OCI-LY3 (cell line): ENCODE data around the gene UNC93A.

Source experiments
- EZH2phosphoT487 ChIP-seq: fragments of 200-600 bp; shearing (Covaris generic); IDR thresholded peaks from 2 replicates; pipeline ENCODE4 v1.6.1; 2018; ENCODE audit warnings: antibody characterized with exemption, mixed run types, low read depth
- TF ChIP-seq, protein P1 (sequence below): fragments of 200-600, 300-600 bp; sonication (generic); IDR thresholded peaks from 2 replicates; pipeline ENCODE4 v1.5.1; 2014; ENCODE audit warnings: antibody characterized with exemption, low read length, low read depth

DNA sequence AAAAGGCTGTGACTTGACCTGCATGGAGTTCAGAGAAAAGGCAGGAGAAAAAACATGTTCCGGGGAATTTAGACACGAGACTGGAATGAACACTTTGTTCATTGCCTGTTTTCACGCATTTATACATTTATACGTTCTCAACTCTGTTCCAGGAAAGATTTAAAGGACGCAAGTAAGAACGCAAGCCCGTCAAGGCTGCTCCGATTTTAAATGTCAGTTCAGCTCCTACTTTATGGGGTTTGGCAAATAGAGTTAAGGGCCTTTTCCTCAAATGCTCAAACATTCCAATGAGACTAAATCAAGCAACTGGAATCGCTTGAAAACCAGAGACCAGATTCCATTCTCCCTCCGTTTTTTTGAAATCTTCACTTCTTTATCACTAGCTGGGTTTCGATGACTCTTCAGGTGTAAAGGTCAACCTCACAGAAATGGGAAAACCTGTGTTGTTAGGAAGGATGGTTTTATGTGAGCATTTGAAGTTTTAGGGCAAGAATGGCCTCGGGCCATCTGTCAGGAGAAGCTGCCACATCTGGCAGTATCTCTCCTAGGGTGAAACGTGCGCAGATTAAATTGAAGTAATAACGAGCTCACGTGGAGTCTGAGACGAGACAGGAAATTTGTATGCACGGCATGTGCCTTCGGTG, 58.6 kb downstream of the UNC93A start:
- TF ChIP-seq, protein P1, sequence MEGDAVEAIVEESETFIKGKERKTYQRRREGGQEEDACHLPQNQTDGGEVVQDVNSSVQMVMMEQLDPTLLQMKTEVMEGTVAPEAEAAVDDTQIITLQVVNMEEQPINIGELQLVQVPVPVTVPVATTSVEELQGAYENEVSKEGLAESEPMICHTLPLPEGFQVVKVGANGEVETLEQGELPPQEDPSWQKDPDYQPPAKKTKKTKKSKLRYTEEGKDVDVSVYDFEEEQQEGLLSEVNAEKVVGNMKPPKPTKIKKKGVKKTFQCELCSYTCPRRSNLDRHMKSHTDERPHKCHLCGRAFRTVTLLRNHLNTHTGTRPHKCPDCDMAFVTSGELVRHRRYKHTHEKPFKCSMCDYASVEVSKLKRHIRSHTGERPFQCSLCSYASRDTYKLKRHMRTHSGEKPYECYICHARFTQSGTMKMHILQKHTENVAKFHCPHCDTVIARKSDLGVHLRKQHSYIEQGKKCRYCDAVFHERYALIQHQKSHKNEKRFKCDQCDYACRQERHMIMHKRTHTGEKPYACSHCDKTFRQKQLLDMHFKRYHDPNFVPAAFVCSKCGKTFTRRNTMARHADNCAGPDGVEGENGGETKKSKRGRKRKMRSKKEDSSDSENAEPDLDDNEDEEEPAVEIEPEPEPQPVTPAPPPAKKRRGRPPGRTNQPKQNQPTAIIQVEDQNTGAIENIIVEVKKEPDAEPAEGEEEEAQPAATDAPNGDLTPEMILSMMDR = no peak
- TF ChIP-seq EZH2phosphoT487 = no peak
